OCI-M1 (cell line): ENCODE results near the gene PPFIA1.

Experiments used
- DNase-seq: peaks from one replicate; lab custom pipeline; 2025; lab: John Stamatoyannopoulos, UW

Gene PPFIA1

GRCh38 chr11:70432065-70432464, 161.6 kb downstream of the PPFIA1 start:
- no peak for DNase-seq

- no peak for DNase-seq
Observed at GRCh38 chr11:70432580-70432979, 162.1 kb downstream of the PPFIA1 start.

- DNase-seq: no peak
Observed at GRCh38 chr11:70433038-70433437, 162.5 kb downstream of the PPFIA1 start.

- no peak for DNase-seq
Observed at GRCh38 chr11:70433526-70433925, 163.0 kb downstream of the PPFIA1 start.
